GM19395 (cell line): ENCODE results near the gene FAM167B.
"Not testable (repeated sequence)": the region's sequence is repeated elsewhere in the genome, so short reads cannot be mapped to it uniquely, and the experiment has no call there.

ENCODE experiments used
- ATAC-seq: cut with Tn5 transposase; IDR thresholded peaks from one replicate; pipeline ENCODE4 v1.9.1; 2021; ENCODE audit warnings: mild to moderate bottlenecking, moderate library complexity; ENCODE audit not compliant: unreplicated experiment

The FAM167B gene

GRCh38 chr1:32255072-32256071, 8.3 kb downstream of the FAM167B start:
- ATAC-seq, result no peak

- ATAC-seq, result no peak
These were observed 9.6 kb downstream of the FAM167B start for GRCh38 chr1:32256473-32257226.

- ATAC-seq, result no peak
These were observed 10.1 kb downstream of the FAM167B start for GRCh38 chr1:32257227-32257508.

GRCh38 chr1:32263236-32263593, 16.2 kb downstream of the FAM167B start:
- ATAC-seq, result not testable (repeated sequence)

GRCh38 chr1:32263744-32264143, 16.7 kb downstream of the FAM167B start:
- peak; percentile 58 for ATAC-seq

GRCh38 chr1:32265846-32266245, 18.8 kb downstream of the FAM167B start:
- ATAC-seq, result no peak

- no peak for ATAC-seq
These were observed 20.0 kb downstream of the FAM167B start for GRCh38 chr1:32266921-32267591.

- no peak for ATAC-seq
These were observed 22.7 kb downstream of the FAM167B start for GRCh38 chr1:32269744-32270143.

- no peak for ATAC-seq
These were observed 25.8 kb downstream of the FAM167B start for GRCh38 chr1:32272557-32273390.

- no peak for ATAC-seq
These were observed 26.6 kb downstream of the FAM167B start for GRCh38 chr1:32273391-32274208.

- ATAC-seq, result no peak
These were observed 27.8 kb downstream of the FAM167B start for GRCh38 chr1:32274646-32275340.

- ATAC-seq, result no peak
These were observed 28.4 kb downstream of the FAM167B start for GRCh38 chr1:32275424-32275823.

- no peak for ATAC-seq
These were observed 29.2 kb downstream of the FAM167B start for GRCh38 chr1:32276032-32276782.

GRCh38 chr1:32284777-32285176, 37.8 kb downstream of the FAM167B start:
- ATAC-seq, result not testable (repeated sequence)

- no peak for ATAC-seq
These were observed 38.6 kb downstream of the FAM167B start for GRCh38 chr1:32285658-32286057.

GRCh38 chr1:32286763-32287162, 39.7 kb downstream of the FAM167B start:
- no peak for ATAC-seq

- no peak for ATAC-seq
These were observed 42.2 kb downstream of the FAM167B start for GRCh38 chr1:32289256-32289655.

GRCh38 chr1:32291145-32291707, 44.2 kb downstream of the FAM167B start:
- no peak for ATAC-seq
